ENCODE measurements around the gene BRME1.
"Not testable (repeated sequence)": the region's sequence is repeated elsewhere in the genome, so short reads cannot be mapped to it uniquely, and the experiment has no call there.

The BRME1 gene

DNA sequence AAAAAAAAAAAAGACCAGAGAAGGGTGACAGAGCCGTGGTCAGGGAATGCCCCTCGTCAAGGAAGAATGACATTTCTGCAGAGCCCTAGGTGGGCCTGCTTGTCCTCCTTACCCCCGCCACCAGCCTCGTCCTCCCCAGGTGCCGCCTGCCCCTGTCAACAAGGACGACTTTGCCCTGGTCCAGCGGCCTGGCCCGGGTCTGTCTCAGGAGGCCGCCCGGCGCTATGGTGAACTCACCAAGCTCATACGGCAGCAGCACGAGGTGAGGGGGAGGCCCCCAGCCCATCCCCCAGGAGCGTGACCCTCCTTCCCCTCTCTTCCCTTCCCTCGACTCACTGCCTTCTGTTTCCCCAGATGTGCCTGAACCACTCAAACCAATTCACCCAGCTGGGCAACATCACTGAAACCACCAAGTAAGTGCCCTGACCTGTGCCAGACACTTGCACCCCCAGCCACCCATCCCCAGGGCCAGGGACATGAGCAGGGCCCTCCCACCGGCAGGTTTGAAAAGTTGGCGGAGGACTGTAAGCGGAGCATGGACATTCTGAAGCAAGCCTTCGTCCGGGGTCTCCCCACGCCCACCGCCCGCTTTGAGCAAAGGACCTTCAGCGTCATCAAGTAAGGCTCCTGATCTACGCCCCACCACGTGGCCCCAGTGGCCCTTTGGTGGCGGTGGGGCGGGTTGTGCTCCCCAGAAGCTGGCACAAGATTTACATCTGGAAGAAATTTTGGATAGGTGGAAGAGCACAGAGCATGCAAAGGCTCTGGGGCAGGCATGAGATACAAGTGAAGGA is 17.5 kb upstream of the BRME1 start:
- Histone ChIP-seq H3K27me3 (ENCODE audit: insufficient read depth, low read depth) (no peaks in the 10 kb centered on the region), H3K27ac (no peak overlapping the region), H2AFZ (ENCODE audit: low read depth) (no peak overlapping the region), H3K4me2 (no peak overlapping the region), H3K36me3 (ENCODE audit: insufficient read depth) (no peaks in the 10 kb centered on the region), H3K79me2 (ENCODE audit: insufficient read depth, low read depth) (no peaks in the 10 kb centered on the region), H3K4me3 (IDR thresholded peaks at IDR 0.05; ENCODE audit: insufficient read depth, low read depth, low read length) (no peak overlapping the region), H4K20me1 (ENCODE audit: insufficient read depth) (no peaks in the 10 kb centered on the region), H3K9ac (no peak overlapping the region), H3K4me1 (ENCODE audit: low read depth, poor library complexity, severe bottlenecking) (no peaks in the 10 kb centered on the region)
- TF ChIP-seq CTCF (conservative IDR thresholded peaks at IDR 0.05; ENCODE audit: low read depth, low read length), result no peak

DNA sequence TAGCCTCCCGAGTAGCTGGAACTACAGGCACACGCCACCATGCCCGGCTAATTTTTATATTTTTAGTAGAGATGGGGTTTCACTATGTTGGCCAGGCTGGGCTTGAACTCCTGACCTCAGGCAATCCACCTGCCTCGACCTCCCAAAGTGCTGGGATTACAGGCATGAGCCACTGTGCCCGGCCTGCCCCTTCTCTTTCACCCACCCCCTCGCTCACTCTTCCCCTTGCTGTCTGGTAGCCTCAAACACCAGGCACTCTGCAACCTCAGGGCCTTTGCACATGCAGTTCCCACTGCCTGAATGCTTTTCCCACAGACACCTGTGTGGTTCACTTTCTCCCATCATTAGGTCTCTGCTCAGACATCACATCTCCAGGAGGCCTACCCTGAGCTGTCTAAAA is 16.2 kb upstream of the BRME1 start:
- not testable (repeated sequence) for H3K4me3 ChIP-seq (IDR thresholded peaks at IDR 0.05; ENCODE audit: insufficient read depth, low read depth, low read length); H3K4me1 ChIP-seq (ENCODE audit: low read depth, poor library complexity, severe bottlenecking); H3K4me2 ChIP-seq; H3K36me3 ChIP-seq (ENCODE audit: insufficient read depth); H4K20me1 ChIP-seq (ENCODE audit: insufficient read depth); H3K9ac ChIP-seq; H3K79me2 ChIP-seq (ENCODE audit: insufficient read depth, low read depth); H3K27ac ChIP-seq; H2AFZ ChIP-seq (ENCODE audit: low read depth); H3K27me3 ChIP-seq (ENCODE audit: insufficient read depth, low read depth)

GRCh38 chr19:13920940-13921747 is 15.2 kb upstream of the BRME1 start:
- no peaks in the 10 kb centered on the region for H3K36me3 ChIP-seq (ENCODE audit: insufficient read depth)
- H2AFZ ChIP-seq (ENCODE audit: low read depth), result no peak overlapping the region
- H3K9ac ChIP-seq, result no peak overlapping the region
- no peak overlapping the region for H3K27ac ChIP-seq
- H3K4me3 ChIP-seq (IDR thresholded peaks at IDR 0.05; ENCODE audit: insufficient read depth, low read depth, low read length), result no peak overlapping the region
- no peaks in the 10 kb centered on the region for H3K27me3 ChIP-seq (ENCODE audit: insufficient read depth, low read depth)
- H3K79me2 ChIP-seq (ENCODE audit: insufficient read depth, low read depth), result no peaks in the 10 kb centered on the region
- no peaks in the 10 kb centered on the region for H3K4me1 ChIP-seq (ENCODE audit: low read depth, poor library complexity, severe bottlenecking)
- H4K20me1 ChIP-seq (ENCODE audit: insufficient read depth), result no peaks in the 10 kb centered on the region
- H3K4me2 ChIP-seq, result no peak overlapping the region
- no peak for TF ChIP-seq CTCF (conservative IDR thresholded peaks at IDR 0.05; ENCODE audit: low read depth, low read length)

GRCh38 chr19:13920524-13920923 is 14.6 kb upstream of the BRME1 start:
- Histone ChIP-seq H3K27ac (no peak overlapping the region), H3K36me3 (ENCODE audit: insufficient read depth) (no peaks in the 10 kb centered on the region), H3K4me1 (ENCODE audit: low read depth, poor library complexity, severe bottlenecking) (no peaks in the 10 kb centered on the region), H4K20me1 (ENCODE audit: insufficient read depth) (no peaks in the 10 kb centered on the region), H3K79me2 (ENCODE audit: insufficient read depth, low read depth) (no peaks in the 10 kb centered on the region), H3K27me3 (ENCODE audit: insufficient read depth, low read depth) (no peaks in the 10 kb centered on the region), H3K4me3 (IDR thresholded peaks at IDR 0.05; ENCODE audit: insufficient read depth, low read depth, low read length) (no peak overlapping the region), H3K9ac (no peak overlapping the region), H2AFZ (ENCODE audit: low read depth) (no peak overlapping the region), H3K4me2 (no peak overlapping the region)
- no peak for TF ChIP-seq CTCF (conservative IDR thresholded peaks at IDR 0.05; ENCODE audit: low read depth, low read length)

Measured in KMS-11 (cell line).